ENCODE measurements around the gene KLHDC4. TPM values are rescaled to one million over a fixed set of nuclear protein-coding genes. Genes with fewer than 3 reads are reported as not detected.
A peak's percentile ranks its signal among the peaks of the same experiment; 100 is the strongest.

KLHDC4 gene
- total and polyA plus RNA-seq, 8 donors = 15.5 to 82.1 (median 26.0) TPM

GRCh38 chr16:87713451-87714229 is 52.1 kb downstream of the KLHDC4 start:
- Histone ChIP-seq H3K9me3 (no peaks in the 10 kb centered on the region), H3K27me3 (no peaks in the 10 kb centered on the region), H3K4me1 (no peaks in the 10 kb centered on the region), H3K36me3 (peaks cover 0 to 27% (median 0%) of the 10 kb centered on the region in 3 donors), H3K27ac (no peak overlapping the region), H3K4me3 (no peak overlapping the region)
- FAIRE-seq (no peak), ATAC-seq (no peak), DNase-seq (no peak)
- intact Hi-C loops (cut with DNase I) = no loop called here
- 94% methylated on average over 19 of the region's 19 CpGs for whole genome bisulfite sequencing, 2 donors
- no peak for TF ChIP-seq CTCF (IDR thresholded peaks at IDR 0.05)

- DNase-seq = no peak
- peak in 1 of 4 donors; percentile 26 for ATAC-seq
- H3K36me3 ChIP-seq = peaks cover 0 to 31% (median 0%) of the 10 kb centered on the region in 3 donors
- H3K27ac ChIP-seq = no peak overlapping the region
- WGBS, 2 donors = 91 to 93% methylated on average over 14 of the region's 14 CpGs
- no peak overlapping the region for H3K4me3 ChIP-seq
- TF ChIP-seq CTCF (IDR thresholded peaks at IDR 0.05) = no peak
- no peak for FAIRE-seq
- no peaks in the 10 kb centered on the region for H3K27me3 ChIP-seq
- H3K4me1 ChIP-seq = no peaks in the 10 kb centered on the region
- H3K9me3 ChIP-seq = no peaks in the 10 kb centered on the region
- intact Hi-C loops (cut with DNase I) = no loop called here
These were observed 53.5 kb downstream of the KLHDC4 start for GRCh38 chr16:87712184-87712762.

- WGBS, 2 donors = 90 to 95% methylated on average over 12 of the region's 12 CpGs
- H3K4me1 ChIP-seq = no peaks in the 10 kb centered on the region
- FAIRE-seq (no peak), ATAC-seq (no peak), DNase-seq (peak in 1 of 6 donors; percentile 43)
- peaks cover 0 to 31% (median 0%) of the 10 kb centered on the region in 3 donors for H3K36me3 ChIP-seq
- intact Hi-C loops (cut with DNase I) = no loop called here
- TF ChIP-seq CTCF (IDR thresholded peaks at IDR 0.05) = no peak
- H3K27ac ChIP-seq = no peak overlapping the region
- H3K27me3 ChIP-seq = no peaks in the 10 kb centered on the region
- no peaks in the 10 kb centered on the region for H3K9me3 ChIP-seq
- H3K4me3 ChIP-seq = no peak overlapping the region
These were observed 54.9 kb downstream of the KLHDC4 start for GRCh38 chr16:87710887-87711286.

GRCh38 chr16:87709677-87710076 is 56.1 kb downstream of the KLHDC4 start:
- 95 to 97% methylated on average over 12 of the region's 12 CpGs for WGBS, 2 donors

More at GRCh38 chr16:87709677-87710076, 56.1 kb downstream of the KLHDC4 start:
- Histone ChIP-seq H3K9me3 (no peaks in the 10 kb centered on the region), H3K36me3 (peaks cover 0 to 31% (median 0%) of the 10 kb centered on the region in 3 donors), H3K4me3 (no peak overlapping the region), H3K27ac (no peak overlapping the region), H3K27me3 (no peaks in the 10 kb centered on the region), H3K4me1 (no peaks in the 10 kb centered on the region)
- no peak for TF ChIP-seq CTCF (IDR thresholded peaks at IDR 0.05)
- DNase-seq (peak in 2 of 6 donors; percentile 9 to 35), ATAC-seq (no peak), FAIRE-seq (no peak)
- intact Hi-C loops (cut with DNase I) = no loop called here
